Stimulated activated CD8-positive, alpha-beta memory T cell treated with anti-CD3 and anti-CD28 coated beads, Interleukin-7, amount 100 ng/mL, for 24 hours (primary cell): Measurements from ENCODE around the gene ALDH3B1.

Source experiments
- DNase-seq: peaks from one replicate; pipeline ENCODE4 v3.0.0-alpha.2; 2020; ENCODE audit warnings: low read depth

ALDH3B1 gene

GRCh38 chr11:68032997-68033707, 23.0 kb downstream of the ALDH3B1 start:
- DNase-seq, result no peak

GRCh38 chr11:68033708-68034045, 23.6 kb downstream of the ALDH3B1 start:
- no peak for DNase-seq

GRCh38 chr11:68035266-68035876, 25.2 kb downstream of the ALDH3B1 start:
- no peak for DNase-seq

- DNase-seq, result no peak
Observed at GRCh38 chr11:68036141-68036716, 26.1 kb downstream of the ALDH3B1 start.

GRCh38 chr11:68036717-68037239, 26.7 kb downstream of the ALDH3B1 start:
- DNase-seq, result no peak

GRCh38 chr11:68037411-68038225, 27.5 kb downstream of the ALDH3B1 start:
- DNase-seq, result no peak

GRCh38 chr11:68038226-68038717, 28.1 kb downstream of the ALDH3B1 start:
- DNase-seq, result no peak

GRCh38 chr11:68038718-68039525, 28.8 kb downstream of the ALDH3B1 start, which contains the start of gene TCIRG1:
Gene TCIRG1 (plus strand): TSS chr11:68039025. CDS start chr11:68041272, 2,247 bp downstream.
- DNase-seq, result peak; percentile 17

- no peak for DNase-seq
Observed at GRCh38 chr11:68039526-68040086, 29.5 kb downstream of the ALDH3B1 start.

- no peak for DNase-seq
Observed at GRCh38 chr11:68040101-68040956, 30.2 kb downstream of the ALDH3B1 start.

- DNase-seq, result no peak
Observed at GRCh38 chr11:68040957-68041591, 30.9 kb downstream of the ALDH3B1 start.

- DNase-seq, result no peak
Observed at GRCh38 chr11:68041617-68042218, 31.6 kb downstream of the ALDH3B1 start.

- no peak for DNase-seq
Observed at GRCh38 chr11:68042219-68043028, 32.3 kb downstream of the ALDH3B1 start.

- DNase-seq, result no peak
Observed at GRCh38 chr11:68043029-68043348, 32.9 kb downstream of the ALDH3B1 start.

GRCh38 chr11:68043349-68044144, 33.4 kb downstream of the ALDH3B1 start:
- DNase-seq, result no peak

- DNase-seq, result no peak
Observed at GRCh38 chr11:68044145-68044813, 34.2 kb downstream of the ALDH3B1 start.

- no peak for DNase-seq
Observed at GRCh38 chr11:68044898-68045351, 34.8 kb downstream of the ALDH3B1 start.
